SIG-M5 (cell line): Measurements from ENCODE around the gene CD84.
"Not testable (repeated sequence)": the region's sequence is repeated elsewhere in the genome, so short reads cannot be mapped to it uniquely, and the experiment has no call there.

Experiments used
- DNase-seq: peaks from one replicate; lab custom pipeline; 2025; lab: John Stamatoyannopoulos, UW

Gene CD84, protein sequence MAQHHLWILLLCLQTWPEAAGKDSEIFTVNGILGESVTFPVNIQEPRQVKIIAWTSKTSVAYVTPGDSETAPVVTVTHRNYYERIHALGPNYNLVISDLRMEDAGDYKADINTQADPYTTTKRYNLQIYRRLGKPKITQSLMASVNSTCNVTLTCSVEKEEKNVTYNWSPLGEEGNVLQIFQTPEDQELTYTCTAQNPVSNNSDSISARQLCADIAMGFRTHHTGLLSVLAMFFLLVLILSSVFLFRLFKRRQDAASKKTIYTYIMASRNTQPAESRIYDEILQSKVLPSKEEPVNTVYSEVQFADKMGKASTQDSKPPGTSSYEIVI

DNA sequence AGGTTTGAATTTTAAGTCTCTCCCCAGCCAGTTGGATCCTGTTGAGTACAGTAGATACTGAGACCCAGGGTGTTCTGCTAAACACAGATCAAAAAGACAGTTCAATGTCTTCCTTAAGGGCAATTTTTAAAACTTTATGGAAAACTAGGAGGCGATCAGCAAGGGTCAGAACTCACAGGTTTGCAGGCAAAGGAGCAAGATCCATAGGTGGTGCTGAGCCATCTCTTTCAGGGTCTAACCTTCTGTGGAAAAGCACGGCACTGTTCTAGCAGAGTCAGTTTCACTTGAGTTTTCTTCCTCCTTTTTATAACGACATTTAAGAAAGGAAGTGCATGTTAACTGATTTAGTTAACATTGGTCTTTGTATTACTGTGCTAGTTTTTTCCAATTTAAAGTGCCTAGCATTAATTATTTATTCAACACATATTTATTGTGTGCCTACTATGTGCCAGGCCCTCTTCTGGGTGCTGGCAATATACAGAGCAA, at the start of gene CD84:
TSS of gene CD84 (minus strand) at position 281 of the 486 bp plus-strand sequence. CDS start at position 222, 59 bp downstream.
- no peak for DNase-seq

DNA sequence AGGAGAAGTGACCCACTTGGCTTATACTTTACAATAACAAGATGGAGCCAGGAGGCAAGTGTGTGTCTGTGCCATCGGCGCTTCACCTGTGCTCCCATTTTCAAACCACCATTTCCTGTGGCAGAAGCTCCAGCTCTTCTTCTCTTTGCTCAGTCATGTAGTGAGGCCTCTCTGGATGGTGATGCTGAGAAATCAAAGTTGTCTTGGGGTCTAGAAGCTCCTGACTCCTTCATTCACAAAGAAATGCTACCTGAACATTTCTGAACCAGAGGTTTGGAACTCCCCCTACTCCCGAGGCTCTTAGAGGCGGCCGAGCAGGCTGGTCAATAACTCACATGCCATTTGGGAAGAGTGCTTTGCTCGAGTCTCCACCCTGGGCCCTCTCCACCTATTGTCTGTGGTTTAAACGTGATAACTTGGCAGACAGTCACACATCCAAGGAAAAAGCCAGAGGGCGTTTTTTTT, 49.5 kb upstream of the CD84 start:
- DNase-seq: no peak

DNA sequence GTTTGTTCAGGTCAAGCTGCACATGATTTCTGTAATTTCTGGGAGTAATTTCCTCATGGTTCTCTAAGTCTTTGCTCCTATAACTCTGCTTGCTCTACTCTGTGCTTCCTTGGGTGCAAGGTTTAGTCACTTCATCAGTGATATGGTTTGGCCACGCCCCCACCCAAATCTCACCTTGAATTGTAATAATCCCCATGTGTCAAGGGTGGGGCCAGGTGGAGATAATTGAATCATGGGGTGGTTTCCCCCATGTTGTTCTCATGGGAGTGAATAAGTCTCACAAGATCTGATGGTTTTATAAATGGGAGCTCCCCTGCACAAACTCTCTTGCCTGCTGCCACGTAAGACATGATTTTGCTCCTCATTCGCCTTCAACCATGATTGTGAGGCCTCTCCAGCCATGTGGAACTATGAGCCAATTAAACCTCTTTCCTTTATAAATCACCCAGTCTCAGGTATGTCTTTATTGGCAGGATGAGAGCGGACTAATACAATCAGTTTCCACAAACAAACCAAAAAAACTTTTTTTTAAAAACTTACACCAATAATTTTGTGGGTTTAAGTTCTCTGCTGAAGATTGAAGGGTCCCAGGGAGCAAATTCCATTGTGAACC, 48.5 kb upstream of the CD84 start:
- DNase-seq: not testable (repeated sequence)

DNA sequence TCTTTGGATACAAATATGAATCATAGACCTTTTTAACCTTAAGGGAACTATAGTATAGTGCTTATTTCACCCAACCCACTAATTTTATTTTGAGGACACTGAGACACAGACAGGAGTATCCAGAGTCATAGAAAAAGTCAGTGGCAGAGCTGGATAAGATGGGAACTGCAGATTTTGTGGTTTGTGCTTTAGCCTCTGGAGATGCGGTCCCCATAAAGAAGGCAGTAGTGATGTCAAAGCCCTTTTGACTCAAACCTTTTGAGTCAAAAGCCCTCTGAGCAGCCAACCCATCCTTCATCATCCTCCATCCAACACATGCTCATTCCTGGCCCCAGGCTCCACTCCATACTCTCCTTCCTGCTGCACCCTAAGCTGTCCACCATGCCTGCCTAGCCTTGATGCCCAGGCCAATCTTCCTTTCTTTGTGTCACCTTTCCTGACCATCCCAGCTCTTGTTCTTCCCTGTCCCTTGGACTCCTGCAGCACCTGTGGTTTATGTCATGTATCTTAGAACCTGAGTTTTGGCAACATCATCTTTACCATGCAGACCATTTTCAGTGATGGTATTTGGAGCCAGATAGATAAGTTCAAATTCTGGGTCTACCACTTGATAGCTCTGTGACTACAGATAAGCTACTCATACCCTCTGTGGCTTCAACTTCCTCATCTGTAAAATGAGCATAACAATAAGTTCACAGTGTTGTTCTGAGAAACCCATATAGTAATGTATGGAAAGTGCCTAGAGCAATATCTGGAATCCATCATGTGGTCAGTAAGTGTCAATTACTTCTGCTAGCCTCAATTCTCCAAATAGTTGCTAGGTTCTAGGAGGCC, 47.4 kb upstream of the CD84 start:
- no peak for DNase-seq

DNA sequence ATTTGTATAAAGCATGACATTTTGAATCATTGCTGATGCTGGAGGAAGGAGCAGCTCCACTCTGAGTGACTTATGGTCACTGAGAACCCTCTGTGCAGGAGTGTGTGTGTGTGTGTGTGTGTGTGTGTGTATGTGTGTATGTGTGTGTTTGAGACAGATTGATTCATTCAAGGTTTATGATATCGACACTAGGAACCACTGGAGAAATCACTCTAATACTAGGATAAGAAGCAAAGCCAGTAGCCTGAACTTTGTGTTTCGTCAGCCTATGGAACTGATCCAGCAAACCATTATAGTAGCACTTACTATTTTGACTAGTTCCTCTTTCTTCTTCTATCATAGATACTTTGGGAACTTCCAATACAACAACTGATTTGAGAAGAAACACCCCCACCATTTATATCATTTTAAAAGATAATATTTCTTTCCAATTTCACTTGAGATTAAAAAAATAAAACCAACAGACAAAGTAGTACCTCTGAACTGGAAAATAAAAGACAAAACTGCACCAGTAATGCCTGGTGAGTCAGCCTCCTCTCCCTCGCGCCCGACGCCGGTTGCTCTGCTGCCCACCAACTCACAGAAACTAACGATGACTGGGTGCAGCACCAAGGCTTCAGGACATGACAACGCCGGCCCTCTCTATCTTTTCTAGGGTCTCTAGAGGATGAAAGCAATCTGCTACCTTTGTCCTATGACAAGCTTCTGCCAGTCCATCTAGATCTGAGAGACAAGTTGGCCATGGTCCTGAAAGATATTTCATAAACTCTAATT, 46.6 kb upstream of the CD84 start:
- DNase-seq: peak; percentile 61

DNA sequence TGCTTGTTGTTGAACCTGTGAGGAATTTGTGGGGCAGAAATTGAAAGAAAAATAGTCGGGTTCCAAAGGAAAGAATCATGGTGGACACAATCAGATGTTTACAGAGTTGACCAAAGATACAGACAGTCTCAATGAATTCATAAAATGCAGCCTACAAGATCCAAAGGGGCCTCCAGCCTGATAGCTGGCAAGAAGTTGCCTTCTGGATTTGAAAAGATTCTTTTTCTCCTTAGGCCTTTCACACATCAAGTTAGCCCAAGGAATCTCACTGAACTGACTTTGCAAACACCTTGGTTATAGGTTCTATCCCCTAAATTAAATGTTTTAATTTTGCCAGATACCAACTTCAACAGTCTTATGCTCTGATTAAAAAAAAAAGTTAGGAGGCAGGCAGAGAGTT, 46.0 kb upstream of the CD84 start:
- DNase-seq: no peak

DNA sequence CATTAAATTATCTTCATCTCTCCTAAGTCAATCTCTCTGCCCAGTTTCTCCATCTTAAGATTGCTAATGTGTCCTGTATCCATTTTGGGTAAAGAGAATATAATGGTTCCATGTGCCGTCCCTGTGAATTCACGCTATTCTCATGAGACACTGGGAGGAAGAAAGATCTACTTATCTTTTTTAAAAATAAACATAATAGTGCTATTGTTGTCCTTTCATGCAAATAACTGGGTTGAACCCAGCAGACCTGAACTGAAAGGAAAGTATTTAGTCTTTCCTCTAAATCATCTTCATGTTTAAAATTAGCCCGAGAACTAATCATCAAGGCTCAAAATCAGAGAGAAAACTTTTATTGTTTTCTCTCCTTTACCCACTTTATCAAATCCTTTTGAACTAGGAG, 45.2 kb upstream of the CD84 start:
- DNase-seq: no peak

DNA sequence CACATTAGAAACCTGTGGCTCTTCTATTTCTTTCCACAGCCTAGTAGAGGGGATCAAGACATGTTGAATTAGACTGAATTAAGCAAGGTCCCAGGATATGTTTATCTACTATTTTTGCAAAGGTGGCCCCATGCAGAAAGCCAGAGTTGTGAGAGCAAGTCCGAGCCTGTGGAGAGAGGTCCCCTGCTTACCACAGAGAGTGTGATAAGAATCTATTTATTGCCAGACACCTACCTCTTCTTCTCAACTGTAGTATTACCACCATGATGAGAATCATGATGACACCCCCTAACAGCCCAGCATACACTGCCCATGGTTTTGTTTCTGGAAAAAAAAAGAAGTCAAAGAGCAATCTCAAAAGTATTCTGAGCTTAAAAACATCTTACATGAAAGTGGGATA, 44.6 kb upstream of the CD84 start:
- no peak for DNase-seq

DNA sequence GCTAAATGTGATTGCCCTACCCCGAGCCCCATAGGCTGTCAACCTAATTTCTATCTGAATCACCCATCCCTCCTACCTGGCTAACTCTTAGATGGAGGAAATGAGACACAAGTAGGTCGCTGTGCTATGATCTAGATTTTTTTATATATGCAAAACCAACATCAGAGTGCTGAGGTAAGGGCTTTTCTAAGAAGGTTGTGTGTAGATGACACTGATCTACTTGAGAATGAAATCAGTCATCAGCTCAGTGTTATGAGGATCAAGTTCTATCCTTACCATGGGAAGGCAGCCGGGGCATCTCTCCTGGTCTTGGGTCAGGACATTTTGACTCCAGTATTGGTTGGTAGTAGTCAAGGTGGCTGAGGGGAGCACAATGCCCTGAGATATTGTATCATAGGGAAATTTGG, 43.9 kb upstream of the CD84 start:
- no peak for DNase-seq

DNA sequence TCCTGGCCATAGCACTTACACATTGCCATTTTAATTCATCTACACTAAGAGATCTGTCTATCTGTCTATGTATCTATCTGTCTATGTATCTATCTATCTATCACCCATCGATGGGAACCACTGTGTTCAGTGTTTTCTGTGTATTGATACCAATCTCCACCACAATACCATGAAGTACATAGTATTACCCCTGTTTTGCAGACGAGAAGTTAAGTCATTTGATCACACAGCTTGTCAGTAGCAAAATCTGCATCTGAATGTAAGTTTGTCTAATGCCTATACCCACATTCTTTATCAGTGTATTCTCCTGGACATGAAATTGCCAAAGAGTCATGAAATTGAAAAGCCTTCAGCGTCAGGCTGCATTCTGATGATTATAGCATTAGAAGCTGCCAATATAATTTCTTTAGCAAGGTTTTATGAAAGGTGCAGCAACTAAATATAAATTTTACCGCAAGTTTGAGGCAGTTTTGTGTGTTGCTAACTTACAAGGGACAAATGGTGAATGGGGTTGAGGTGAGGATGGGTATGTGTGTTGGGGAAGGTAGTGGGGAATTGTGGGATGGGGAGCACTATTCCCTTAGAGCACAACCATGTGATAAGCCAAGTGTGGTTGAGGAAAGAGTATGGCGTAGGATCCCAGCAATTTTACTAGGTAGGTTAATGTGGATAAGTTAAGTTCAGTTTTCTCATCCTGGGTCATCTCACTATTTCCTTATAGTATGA, 43.4 kb upstream of the CD84 start:
- no peak for DNase-seq

DNA sequence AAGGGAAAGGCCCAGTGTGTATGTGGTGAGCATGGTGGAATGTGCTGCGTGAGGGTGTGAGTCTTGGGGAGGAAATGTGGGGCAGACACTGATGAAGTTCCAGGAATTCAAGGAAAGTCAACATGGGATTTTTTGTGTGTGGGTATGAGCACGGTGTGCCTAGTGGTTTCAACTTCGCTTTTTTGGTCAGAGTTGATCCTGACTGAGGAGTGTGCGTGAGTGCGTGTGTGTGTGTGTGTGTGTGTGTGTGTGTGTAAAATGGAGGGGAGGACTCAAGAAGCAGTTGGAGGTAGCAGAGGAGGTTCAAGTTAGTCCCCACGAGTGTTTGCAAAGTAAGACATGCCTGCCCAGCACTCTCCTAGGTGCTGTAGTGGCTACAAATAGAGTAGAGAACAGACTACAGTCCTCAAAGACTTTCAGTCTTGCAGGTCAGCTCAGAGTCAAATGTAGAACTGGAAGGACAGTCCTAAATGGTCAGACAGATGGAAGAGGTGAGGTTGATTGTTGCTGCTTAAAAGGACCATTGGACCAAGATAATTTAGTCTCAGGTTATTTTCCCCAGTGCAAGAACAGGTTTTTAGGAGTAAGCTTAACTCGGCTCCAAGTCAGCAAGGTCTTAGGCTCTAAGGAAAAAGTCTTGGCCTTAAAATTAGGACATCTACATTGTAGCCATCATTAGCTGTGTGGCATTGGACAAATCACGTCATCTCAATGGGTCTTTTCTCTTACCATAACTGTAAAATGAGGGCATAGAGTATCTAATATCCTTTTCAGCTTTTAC, 42.5 kb upstream of the CD84 start:
- no peak for DNase-seq

DNA sequence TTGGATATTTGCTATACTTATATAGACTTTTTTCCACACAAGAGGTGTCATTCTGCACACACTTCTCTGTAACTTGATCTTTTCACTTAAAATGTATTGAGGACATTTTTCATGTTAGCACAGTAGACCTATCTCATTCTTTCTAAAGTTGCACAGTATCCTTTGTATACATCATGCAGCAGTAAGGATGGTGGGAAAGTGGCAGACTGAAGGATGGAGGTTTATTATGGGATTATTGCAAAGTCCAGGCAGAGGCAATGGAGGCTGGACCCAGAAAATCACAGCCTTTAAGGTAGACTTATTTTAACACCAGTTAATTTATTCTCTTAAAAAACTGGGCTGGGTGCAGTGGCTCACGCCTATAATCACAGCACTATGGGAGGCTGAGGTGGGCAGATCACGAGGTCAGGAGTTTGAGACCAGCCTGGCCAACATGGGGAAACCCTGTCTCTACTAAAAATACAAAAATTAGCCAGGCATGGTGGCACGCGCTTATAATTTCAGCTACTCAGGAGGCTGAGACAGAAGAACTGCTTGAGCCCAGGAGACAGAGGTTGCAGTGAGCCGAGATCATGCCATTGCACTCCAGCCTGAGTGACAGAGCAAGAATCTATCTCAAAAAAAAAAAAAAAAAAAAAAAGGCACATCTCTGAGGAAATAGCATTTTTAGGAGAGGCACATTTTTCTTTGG, 41.8 kb upstream of the CD84 start:
- DNase-seq: no peak

DNA sequence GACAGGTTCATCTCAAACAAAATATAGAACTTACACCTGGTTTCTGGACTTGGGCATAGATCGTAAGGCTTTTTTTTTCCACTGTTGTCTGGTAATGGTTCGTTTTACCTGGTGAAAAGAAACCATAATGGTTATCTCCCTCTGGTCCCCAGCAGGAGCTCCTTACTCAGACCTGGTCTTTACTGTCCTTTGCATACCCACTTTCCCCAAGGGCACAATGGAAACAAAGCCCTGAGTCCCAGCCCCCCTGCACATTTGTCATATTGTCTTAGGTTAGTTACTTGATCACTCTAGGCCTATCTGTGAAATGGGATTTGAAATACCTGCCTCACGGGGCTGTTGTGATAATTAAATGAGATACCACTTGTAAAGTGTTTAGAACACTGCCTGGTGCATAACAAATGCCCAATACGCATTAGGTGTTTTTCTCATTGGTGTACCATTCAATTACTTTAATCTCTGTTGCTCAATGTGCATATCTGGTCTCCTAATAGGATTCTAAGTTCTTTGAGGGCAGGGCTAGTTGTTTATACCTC, 40.5 kb upstream of the CD84 start:
- DNase-seq: no peak

DNA sequence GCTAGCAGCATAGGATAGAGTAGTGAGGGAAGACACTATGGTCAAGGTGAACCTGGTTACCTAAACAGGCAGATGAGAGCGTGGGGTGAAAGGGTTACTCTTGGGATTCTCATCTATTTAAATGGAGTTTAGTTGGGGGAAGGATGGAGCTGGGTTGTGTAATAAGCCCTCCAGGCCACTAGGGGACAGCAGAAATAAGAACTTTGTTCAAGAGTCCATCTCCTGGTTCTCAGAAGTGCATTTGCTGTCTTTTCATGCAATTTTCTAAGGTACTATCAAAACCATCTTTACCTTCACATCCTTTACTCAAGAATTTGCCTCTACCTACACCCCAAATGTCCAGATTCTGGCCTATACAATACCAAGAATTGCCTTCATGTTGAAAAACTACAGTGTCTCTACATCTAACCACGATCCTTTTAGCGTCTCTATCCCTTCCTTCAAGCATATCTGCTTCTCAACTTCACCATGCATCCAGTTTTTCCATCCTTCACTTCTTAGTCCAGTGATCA, 39.5 kb upstream of the CD84 start:
- DNase-seq: no peak

DNA sequence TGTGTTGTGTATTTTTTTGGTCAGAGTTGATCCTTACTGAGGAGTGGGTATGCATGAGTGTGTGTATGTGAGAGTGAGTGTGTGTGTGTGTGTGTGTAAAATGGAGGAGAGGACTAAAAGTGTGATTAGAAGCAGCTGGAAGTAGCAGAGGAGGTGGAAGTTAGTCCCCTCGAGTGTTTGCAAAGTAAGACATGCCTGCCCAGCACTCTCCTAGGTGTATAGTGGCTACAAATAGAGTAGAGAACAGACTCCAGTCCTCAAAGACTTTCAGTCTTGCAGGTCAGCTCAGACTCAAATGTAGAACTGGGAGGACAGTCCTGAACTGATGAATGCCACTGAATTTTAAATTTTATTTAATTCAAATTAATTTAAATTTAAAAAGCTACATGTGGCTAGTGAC, 39.0 kb upstream of the CD84 start:
- DNase-seq: no peak

DNA sequence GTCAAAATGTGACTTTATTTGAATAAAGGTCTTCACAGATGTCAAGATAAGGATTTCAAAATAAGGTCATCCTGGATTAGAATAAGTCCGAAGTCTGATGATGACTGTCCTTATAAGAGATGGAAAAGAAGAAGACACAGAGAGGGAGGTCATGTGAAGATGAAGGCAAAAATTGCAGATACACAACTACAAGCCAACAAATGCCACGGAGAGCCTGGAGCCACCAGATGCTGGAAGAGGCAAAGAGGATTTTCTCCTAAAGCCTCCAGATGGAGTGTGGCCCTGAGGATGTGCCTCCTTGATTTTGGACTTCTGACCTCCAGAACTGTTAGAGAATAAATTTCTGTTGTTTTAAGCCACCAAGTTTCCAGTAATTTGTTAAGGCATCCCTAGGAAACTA, 36.4 kb upstream of the CD84 start:
- no peak for DNase-seq

DNA sequence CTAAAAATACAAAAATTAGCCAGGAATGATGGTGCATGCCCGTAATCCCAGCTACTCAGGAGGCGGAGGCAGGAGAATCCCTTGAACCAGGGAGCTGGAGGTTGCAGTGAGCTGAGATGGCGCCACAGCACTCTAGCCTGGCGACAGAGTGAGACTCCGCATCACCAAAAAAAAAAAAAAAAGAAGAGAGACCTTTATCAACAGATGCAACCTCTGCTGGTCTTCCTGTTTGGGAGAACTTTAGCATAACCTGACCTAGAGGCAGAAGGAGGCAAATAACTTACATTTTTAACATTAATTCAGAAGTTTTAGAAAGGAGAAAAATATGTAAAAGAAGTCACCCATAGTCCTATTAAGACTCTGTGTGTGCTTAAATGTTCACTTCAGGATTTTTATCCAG, 35.1 kb upstream of the CD84 start:
- no peak for DNase-seq

DNA sequence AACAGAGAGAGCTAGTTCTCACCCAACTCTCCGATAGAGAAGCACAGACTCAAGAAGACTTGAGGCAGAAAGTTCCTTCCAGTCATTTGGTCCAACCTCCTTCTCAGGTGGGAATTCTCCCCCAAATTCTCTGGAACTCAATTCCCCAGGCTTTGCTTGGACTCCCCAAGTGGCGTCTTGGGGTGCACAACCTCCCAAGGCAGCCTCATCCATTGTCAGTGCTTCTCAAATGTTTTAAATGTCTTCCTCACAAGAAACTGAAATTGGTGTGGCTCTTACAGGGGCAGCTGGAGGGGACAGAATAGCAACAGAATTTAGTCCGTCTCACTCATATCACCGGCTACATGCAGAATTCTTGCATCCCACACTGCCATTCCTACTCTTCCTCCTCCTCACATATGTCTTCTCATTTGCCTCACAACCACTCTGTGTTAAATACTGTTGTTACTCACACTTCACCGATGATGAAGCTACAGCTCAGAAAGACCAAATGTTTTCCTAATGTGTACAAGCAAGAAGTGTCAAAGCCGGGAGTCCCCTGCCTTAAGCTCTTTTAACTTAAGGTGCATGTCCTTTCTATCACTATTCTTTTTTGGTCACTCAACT, 33.4 kb upstream of the CD84 start:
- DNase-seq: no peak
